HUES6 (cell line): ENCODE results near the gene NECAB2.

Source experiments
- H3K27ac ChIP-seq: 2 replicates; pipeline ENCODE4 v1.7.0; 2013; ENCODE audit warnings: low read depth, mild to moderate bottlenecking, low read length, inconsistent platforms
- H3K27me3 ChIP-seq: 2 replicates; pipeline ENCODE4 v1.6.1; 2013; ENCODE audit warnings: low read length; ENCODE audit not compliant: control insufficient read depth, insufficient read depth
- H3K36me3 ChIP-seq: 2 replicates; pipeline ENCODE4 v1.6.1; 2013; ENCODE audit warnings: low read length; ENCODE audit not compliant: control insufficient read depth, insufficient read depth
- H3K4me1 ChIP-seq: 2 replicates; pipeline ENCODE4 v1.6.1; 2013; ENCODE audit warnings: low read length; ENCODE audit not compliant: control insufficient read depth, insufficient read depth
- H3K4me3 ChIP-seq: 2 replicates; pipeline ENCODE4 v1.5.1; 2013; ENCODE audit warnings: low read depth, low read length
- H3K9ac ChIP-seq: one replicate; pipeline ENCODE4 v1.6.1; 2013; ENCODE audit warnings: mild to moderate bottlenecking, low read length
- H3K9me3 ChIP-seq: 2 replicates; pipeline ENCODE4 v1.6.1; 2013; ENCODE audit warnings: low read depth, low read length; ENCODE audit not compliant: control insufficient read depth, insufficient read depth

The NECAB2 gene

GRCh38 chr16:84048871-84049270 is 80.8 kb downstream of the NECAB2 start:
- no peak overlapping the region for H3K9ac ChIP-seq
- H3K4me3 ChIP-seq = no peak overlapping the region
- H3K4me1 ChIP-seq = peaks cover 2% of the 10 kb centered on the region
- no peak overlapping the region for H3K27ac ChIP-seq
- peaks cover 17% of the 10 kb centered on the region for H3K36me3 ChIP-seq
- no peaks in the 10 kb centered on the region for H3K9me3 ChIP-seq
- peaks cover 2% of the 10 kb centered on the region; the same call in 1 of the 2 replicates for H3K27me3 ChIP-seq

GRCh38 chr16:84049403-84050060 is 81.5 kb downstream of the NECAB2 start:
- no peaks in the 10 kb centered on the region for H3K9me3 ChIP-seq
- no peak overlapping the region for H3K27ac ChIP-seq
- no peak overlapping the region for H3K9ac ChIP-seq
- H3K4me3 ChIP-seq = no peak overlapping the region
- peaks cover 24% of the 10 kb centered on the region for H3K36me3 ChIP-seq
- H3K4me1 ChIP-seq = peaks cover 3% of the 10 kb centered on the region; the same call in 1 of the 2 replicates
- H3K27me3 ChIP-seq = peaks cover 2% of the 10 kb centered on the region; the same call in 1 of the 2 replicates

- Histone ChIP-seq H3K27ac (no peak overlapping the region), H3K36me3 (peaks cover 26% of the 10 kb centered on the region), H3K4me3 (no peak overlapping the region), H3K9me3 (no peaks in the 10 kb centered on the region), H3K4me1 (peaks cover 9% of the 10 kb centered on the region; the same call in 1 of the 2 replicates), H3K27me3 (no peaks in the 10 kb centered on the region), H3K9ac (no peak overlapping the region)
Measured at GRCh38 chr16:84050316-84050715, 82.3 kb downstream of the NECAB2 start.

- Histone ChIP-seq H3K27me3 (no peaks in the 10 kb centered on the region), H3K36me3 (peaks cover 36% of the 10 kb centered on the region), H3K27ac (no peak overlapping the region), H3K4me3 (no peak overlapping the region), H3K4me1 (peaks cover 19% of the 10 kb centered on the region; the same call in 1 of the 2 replicates), H3K9ac (no peak overlapping the region), H3K9me3 (no peaks in the 10 kb centered on the region)
Measured at GRCh38 chr16:84052071-84052622, 84.1 kb downstream of the NECAB2 start.
